GM19099 (cell line): ENCODE data around the gene PSMF1.

Experiments used
- POLR2A ChIP-seq: IDR thresholded peaks from 3 replicates; pipeline ENCODE4 v1.6.1; 2011; ENCODE audit warnings: low read depth; ENCODE audit not compliant: insufficient read length; ENCODE audit errors: extremely low read depth

The PSMF1 gene

DNA sequence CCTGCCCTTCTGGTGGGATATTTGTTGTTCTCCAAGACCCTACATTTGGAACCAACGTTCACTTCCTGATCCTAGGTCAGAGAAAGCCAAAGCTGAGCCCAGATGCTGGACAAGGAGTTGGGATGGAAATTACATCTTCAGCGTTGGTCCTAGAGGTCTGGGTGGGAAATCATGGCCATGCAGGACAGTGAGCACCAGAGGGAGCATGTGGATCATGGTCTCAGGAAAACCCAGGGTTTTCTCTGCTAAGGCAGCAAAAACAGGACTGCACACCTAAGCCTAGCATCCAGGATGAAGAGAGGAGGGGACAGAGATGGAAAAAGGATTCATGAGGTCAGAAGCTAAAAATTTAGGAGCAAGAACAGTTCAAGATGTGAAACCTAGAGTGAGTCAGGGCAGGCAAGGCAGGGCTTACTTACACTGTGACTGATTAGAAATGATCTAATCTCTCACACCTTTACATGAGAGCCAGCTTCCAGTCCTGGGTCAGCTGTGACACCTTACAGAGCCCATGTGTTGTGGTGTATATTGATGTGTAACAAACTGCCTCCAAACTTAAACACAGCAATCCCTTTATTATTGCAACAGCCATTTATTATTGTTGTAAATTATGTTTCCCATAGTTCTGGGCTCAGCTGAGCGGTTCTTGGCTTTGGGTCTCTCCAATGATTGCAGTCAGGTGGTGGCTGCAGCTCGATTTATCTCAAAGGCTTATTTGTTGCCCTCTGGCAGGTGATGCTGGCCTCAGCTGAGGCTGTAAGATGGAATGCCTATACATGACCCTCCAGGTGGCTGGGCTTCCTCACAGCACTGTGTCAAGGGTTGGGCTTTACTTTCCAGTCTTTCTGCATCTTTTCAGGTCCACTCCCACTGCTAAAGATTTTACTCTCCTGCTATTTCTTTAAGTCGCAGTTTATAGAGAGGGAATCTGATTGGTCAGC is 91.3 kb downstream of the PSMF1 start:
- TF ChIP-seq POLR2A: no peak

DNA sequence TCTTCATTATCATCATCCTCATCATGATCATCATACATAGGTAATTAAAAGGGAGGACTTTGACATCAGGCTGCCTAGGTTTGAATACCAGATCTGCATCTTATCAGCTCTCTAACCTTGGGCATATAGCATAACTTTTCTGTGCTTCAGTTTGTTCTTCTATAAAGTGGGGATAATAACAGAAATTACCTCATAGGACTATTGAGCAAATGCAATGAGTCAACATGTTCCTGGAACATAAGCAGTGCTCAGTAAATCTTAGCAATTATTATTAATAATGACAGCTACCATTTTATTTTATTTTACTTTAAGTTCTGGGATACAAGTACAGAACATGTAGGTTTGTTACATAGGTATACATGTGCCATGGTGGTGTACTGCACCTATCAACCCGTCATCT is 92.1 kb downstream of the PSMF1 start:
- TF ChIP-seq POLR2A: no peak

DNA sequence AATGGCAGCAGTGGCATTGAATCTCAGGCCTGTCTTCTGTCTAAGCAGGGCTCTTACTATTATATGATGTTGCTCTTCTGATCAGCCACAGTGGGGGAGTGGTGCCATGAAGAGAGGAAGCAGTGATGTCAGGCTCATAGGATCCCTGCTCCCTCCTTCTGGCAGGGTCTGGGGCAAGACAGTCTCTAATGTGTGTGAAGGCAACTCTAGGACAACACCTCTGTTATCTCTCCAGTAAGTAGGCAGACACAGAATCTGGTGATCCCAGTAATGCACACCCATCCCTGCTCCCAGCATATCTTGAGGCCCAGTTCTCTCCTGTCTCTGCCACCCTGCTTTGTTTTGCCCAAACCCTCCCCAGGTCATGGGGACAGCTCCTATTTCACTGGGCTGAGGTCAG is 93.6 kb downstream of the PSMF1 start:
- TF ChIP-seq POLR2A: no peak

DNA sequence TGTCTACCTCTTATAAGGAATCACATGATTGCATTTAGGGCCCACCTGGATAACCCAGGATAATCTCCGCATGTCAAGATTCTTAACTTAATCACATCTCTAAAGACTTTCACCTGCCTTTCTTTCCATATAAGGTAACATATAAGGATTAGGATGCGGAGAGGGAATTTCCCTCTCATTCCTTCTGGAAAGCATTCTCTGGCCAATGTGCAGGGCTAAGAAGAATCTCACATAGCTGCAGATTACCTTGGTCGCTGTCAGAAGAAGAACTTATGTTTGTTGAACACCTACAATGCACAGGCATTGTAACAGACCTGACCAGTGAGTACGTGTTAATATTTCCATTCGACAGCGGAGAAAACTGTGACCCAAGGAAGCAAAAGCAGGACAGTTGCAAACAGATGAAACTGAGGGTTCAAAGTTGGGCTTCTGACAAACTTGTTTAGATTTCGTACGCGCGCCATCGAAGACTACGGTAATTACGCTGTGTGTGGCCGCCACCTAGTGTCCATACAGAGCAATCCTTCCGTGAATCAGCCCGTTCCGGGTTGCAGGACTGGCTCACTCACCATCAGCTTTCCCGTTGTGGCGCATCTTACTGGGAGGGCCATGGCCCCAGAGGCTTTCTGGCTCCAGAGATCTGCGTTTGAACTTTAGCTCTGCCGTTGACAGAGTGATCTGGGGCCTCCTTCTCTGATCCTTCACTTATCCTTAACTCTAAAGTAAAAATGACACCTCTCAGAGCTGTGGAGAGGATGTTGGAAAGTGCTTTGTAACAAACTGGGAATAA is 94.4 kb downstream of the PSMF1 start:
- no peak for TF ChIP-seq POLR2A

DNA sequence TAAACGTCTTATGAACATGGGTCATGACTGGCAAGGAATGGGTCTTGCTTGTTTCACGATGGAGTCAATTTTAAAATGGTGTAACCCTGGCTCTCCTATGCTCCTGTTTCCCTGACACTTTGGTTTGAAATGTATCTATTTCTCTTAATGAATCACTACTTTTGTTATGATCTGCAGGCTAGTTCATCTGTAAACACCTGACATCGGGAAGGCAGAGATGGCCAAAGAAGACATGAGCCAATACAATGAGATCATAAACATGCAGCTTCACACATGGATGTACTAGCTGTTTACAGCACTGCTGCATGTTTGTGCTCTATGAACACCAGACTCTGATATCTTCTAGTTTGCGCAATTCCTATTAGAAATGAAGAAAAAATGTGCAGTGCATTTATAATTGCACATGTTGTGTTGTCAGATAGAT is 96.4 kb downstream of the PSMF1 start:
- no peak for TF ChIP-seq POLR2A

DNA sequence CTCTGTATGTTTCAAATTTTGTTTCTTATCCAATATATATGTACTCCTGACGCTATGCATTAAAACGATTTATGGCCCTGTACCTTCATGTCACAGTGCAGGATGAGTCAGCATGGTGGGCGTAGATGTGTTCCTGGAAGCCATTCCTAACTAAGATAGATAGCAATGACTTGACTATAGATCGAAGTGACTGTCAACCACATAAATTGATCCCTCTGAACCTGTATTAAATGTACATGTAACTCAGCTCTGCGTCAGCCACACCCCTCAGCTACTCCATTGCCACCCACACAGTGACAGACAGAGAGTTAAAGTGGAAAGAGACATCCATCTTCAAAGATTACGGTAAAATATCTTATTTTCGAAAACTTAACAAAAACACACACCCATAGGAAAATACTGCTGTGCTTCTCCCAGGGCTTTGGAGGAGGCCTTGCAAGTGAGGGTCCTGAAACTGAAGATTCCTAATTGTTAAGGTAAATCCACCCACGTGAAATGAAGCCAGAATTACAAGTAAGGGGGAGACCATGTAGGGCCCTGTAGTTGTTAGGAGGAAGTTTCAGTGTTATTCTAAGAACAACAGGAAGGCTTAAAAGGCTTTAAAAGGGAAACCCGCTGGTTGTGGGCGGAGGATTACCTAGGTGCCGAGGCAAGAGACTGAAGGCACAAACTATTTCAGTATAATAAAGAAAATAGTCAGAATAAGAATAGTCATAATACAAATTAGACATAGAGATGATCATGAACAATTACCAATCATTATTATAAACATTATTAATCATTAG is 97.2 kb downstream of the PSMF1 start:
- no peak for TF ChIP-seq POLR2A
